HG02571 (cell line): ENCODE results near the gene CREB3L4.
A peak's percentile ranks its signal among the peaks of the same experiment; 100 is the strongest.

ENCODE experiments used
- ATAC-seq: cut with Tn5 transposase; IDR thresholded peaks from one replicate; pipeline ENCODE4 v1.9.1; 2021; ENCODE audit warnings: mild to moderate bottlenecking, moderate library complexity; ENCODE audit not compliant: unreplicated experiment

CREB3L4 gene

GRCh38 chr1:153967107-153967999 is at the start of gene CREB3L4:
Gene CREB3L4 (plus strand): TSS chr1:153967902. CDS start chr1:153968526, 624 bp downstream.
- peak; percentile 73 for ATAC-seq

GRCh38 chr1:153919876-153920852 is 47.5 kb upstream of the CREB3L4 start:
- ATAC-seq = no peak

- no peak for ATAC-seq
These were observed 46.5 kb upstream of the CREB3L4 start for GRCh38 chr1:153921080-153921802.

- ATAC-seq = no peak
These were observed 46.0 kb upstream of the CREB3L4 start for GRCh38 chr1:153921803-153922075.

GRCh38 chr1:153922076-153922971 is 45.4 kb upstream of the CREB3L4 start:
- peak; percentile 29 for ATAC-seq

GRCh38 chr1:153922972-153923925 is 44.5 kb upstream of the CREB3L4 start, which contains the start of gene GATAD2B:
Gene GATAD2B (minus strand): TSS chr1:153922972. CDS start chr1:153828347, 94,625 bp downstream.
- peak; percentile 92 for ATAC-seq

GRCh38 chr1:153926405-153926804 is 41.3 kb upstream of the CREB3L4 start:
- ATAC-seq = no peak

- ATAC-seq = no peak
These were observed 39.5 kb upstream of the CREB3L4 start for GRCh38 chr1:153928245-153928644.

- no peak for ATAC-seq
These were observed 38.8 kb upstream of the CREB3L4 start for GRCh38 chr1:153928791-153929341.

GRCh38 chr1:153929426-153929825 is 38.3 kb upstream of the CREB3L4 start:
- ATAC-seq = no peak

GRCh38 chr1:153929981-153930948 is 37.4 kb upstream of the CREB3L4 start:
- ATAC-seq = no peak

GRCh38 chr1:153932156-153933131 is 35.3 kb upstream of the CREB3L4 start:
- ATAC-seq = no peak

GRCh38 chr1:153933430-153933829 is 34.3 kb upstream of the CREB3L4 start:
- ATAC-seq = no peak

GRCh38 chr1:153933955-153934354 is 33.7 kb upstream of the CREB3L4 start:
- no peak for ATAC-seq

- ATAC-seq = no peak
These were observed 33.0 kb upstream of the CREB3L4 start for GRCh38 chr1:153934746-153935145.
